A172 (cell line): ENCODE data around the gene MFSD1. TPM values are rescaled to one million over a fixed set of nuclear protein-coding genes. Genes with fewer than 3 reads are reported as not detected.

Source experiments
- DNase-seq: peaks from one replicate; pipeline ENCODE4 v3.0.0-alpha.2; 2015; ENCODE audit warnings: low spot score
- total RNA-seq: library from RNA; depleted of rRNA; stranded (reverse); fragments of >200 nt; shearing (Covaris generic); gene quantifications from 2 replicates; pipeline ENCODE4 v1.2.3, GENCODE V29; 2014

Gene MFSD1
- total RNA-seq, 1 experiment from 2014 or later: 109 TPM

GRCh38 chr3:158809642-158810041 is 7.8 kb downstream of the MFSD1 start:
- DNase-seq: no peak

GRCh38 chr3:158810823-158811724 is 9.2 kb downstream of the MFSD1 start:
- no peak for DNase-seq

GRCh38 chr3:158819282-158819681 is 17.4 kb downstream of the MFSD1 start:
- DNase-seq: no peak

- no peak for DNase-seq
Measured at GRCh38 chr3:158820521-158820920, 18.7 kb downstream of the MFSD1 start.

GRCh38 chr3:158821847-158822246 is 20.0 kb downstream of the MFSD1 start:
- no peak for DNase-seq

GRCh38 chr3:158823426-158823825 is 21.6 kb downstream of the MFSD1 start:
- no peak for DNase-seq

- no peak for DNase-seq
Measured at GRCh38 chr3:158827773-158828172, 25.9 kb downstream of the MFSD1 start.

GRCh38 chr3:158830391-158830790 is 28.5 kb downstream of the MFSD1 start:
- DNase-seq: peak; percentile 59

- DNase-seq: no peak
Measured at GRCh38 chr3:158831861-158832260, 30.0 kb downstream of the MFSD1 start.

- DNase-seq: no peak
Measured at GRCh38 chr3:158835631-158836030, 33.8 kb downstream of the MFSD1 start.

GRCh38 chr3:158836312-158836711 is 34.5 kb downstream of the MFSD1 start:
- no peak for DNase-seq

GRCh38 chr3:158837240-158837639 is 35.4 kb downstream of the MFSD1 start:
- no peak for DNase-seq

- no peak for DNase-seq
Measured at GRCh38 chr3:158839966-158840365, 38.1 kb downstream of the MFSD1 start.

- DNase-seq: no peak
Measured at GRCh38 chr3:158841387-158841786, 39.5 kb downstream of the MFSD1 start.

- DNase-seq: no peak
Measured at GRCh38 chr3:158842976-158843375, 41.1 kb downstream of the MFSD1 start.

- DNase-seq: peak; percentile 56
Measured at GRCh38 chr3:158845765-158846350, 44.0 kb downstream of the MFSD1 start.

- DNase-seq: no peak
Measured at GRCh38 chr3:158846803-158847451, 45.1 kb downstream of the MFSD1 start.

- peak; percentile 13 for DNase-seq
Measured at GRCh38 chr3:158847452-158847821, 45.6 kb downstream of the MFSD1 start.

- DNase-seq: no peak
Measured at GRCh38 chr3:158847885-158848284, 46.0 kb downstream of the MFSD1 start.

GRCh38 chr3:158849757-158850156 is 47.9 kb downstream of the MFSD1 start:
- no peak for DNase-seq

- DNase-seq: no peak
Measured at GRCh38 chr3:158859362-158859761, 57.5 kb downstream of the MFSD1 start.

GRCh38 chr3:158863247-158863646 is 61.4 kb downstream of the MFSD1 start:
- DNase-seq: no peak

- no peak for DNase-seq
Measured at GRCh38 chr3:158864492-158864891, 62.6 kb downstream of the MFSD1 start.
